Measurements from ENCODE around the gene ISLR. TPM values are rescaled to one million over a fixed set of nuclear protein-coding genes. Genes with fewer than 3 reads are reported as not detected.

ISLR gene
- total RNA-seq, 1 experiment from 2014 or later = not detected

DNA sequence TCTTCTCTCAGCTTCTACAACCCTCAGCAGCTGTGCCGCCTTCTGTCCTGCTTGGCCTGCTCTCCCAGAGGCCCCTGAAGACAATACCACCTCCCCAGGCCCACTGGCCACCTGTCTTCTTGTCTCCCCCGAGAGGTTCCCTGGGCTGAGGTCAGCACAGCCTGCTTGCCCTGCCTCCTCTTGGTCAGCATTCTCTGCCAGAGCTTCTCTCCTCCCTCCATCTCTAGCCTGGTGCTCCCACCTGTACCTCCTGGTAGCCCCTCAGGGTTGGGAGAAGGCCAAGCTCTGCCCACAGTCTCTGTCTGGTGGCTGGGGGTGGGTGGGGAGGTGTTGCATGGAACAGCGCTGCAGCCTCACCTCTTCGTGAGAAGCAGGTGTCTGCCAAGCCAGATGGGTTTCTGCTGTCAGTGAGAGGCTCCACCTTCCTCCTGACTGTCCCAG is 5.6 kb upstream of the ISLR start:
- intact Hi-C loops (cut with micrococcal nuclease) = no loop called here
- Histone ChIP-seq H3K9me3 (ENCODE audit: low read length) (no peaks in the 10 kb centered on the region), H4K20me1 (ENCODE audit: low read length) (no peaks in the 10 kb centered on the region), H3K4me1 (ENCODE audit: insufficient read depth, low read length) (no peaks in the 10 kb centered on the region), H3K79me2 (ENCODE audit: low read length) (no peaks in the 10 kb centered on the region), H3K27me3 (ENCODE audit: low read length) (no peaks in the 10 kb centered on the region), H3K36me3 (ENCODE audit: low read depth, low read length) (no peaks in the 10 kb centered on the region), H3F3A (ENCODE audit: low read length, unreplicated experiment) (no peaks in the 10 kb centered on the region), H3K27ac (ENCODE audit: low read length) (no peak overlapping the region), H2AFZ (ENCODE audit: low read length) (no peak overlapping the region), H3K4me2 (ENCODE audit: low read length) (no peak overlapping the region), H3K4me3 (ENCODE audit: low read length) (no peak overlapping the region), H3K9me2 (replicated peaks; ENCODE audit: low read length) (no peaks in the 10 kb centered on the region), H3K9ac (ENCODE audit: low read length) (no peak overlapping the region)
- ChIA-PET CTCF (no interaction called here), POLR2A (ENCODE audit: unreplicated experiment) (no interaction called here)
- no peak for TF ChIP-seq EZH2 (IDR thresholded peaks at IDR 0.05; ENCODE audit: low read length, unreplicated experiment)
- no peak for TF ChIP-seq EZH2phosphoT487 (IDR thresholded peaks at IDR 0.05; ENCODE audit: borderline replicate concordance, low read length)
- TF ChIP-seq, protein P1, sequence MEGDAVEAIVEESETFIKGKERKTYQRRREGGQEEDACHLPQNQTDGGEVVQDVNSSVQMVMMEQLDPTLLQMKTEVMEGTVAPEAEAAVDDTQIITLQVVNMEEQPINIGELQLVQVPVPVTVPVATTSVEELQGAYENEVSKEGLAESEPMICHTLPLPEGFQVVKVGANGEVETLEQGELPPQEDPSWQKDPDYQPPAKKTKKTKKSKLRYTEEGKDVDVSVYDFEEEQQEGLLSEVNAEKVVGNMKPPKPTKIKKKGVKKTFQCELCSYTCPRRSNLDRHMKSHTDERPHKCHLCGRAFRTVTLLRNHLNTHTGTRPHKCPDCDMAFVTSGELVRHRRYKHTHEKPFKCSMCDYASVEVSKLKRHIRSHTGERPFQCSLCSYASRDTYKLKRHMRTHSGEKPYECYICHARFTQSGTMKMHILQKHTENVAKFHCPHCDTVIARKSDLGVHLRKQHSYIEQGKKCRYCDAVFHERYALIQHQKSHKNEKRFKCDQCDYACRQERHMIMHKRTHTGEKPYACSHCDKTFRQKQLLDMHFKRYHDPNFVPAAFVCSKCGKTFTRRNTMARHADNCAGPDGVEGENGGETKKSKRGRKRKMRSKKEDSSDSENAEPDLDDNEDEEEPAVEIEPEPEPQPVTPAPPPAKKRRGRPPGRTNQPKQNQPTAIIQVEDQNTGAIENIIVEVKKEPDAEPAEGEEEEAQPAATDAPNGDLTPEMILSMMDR (conservative IDR thresholded peaks at IDR 0.05; ENCODE audit: low read depth, low read length) = no peak
- ATAC-seq (no peak), DNase-seq (no peak)
- no TSS peak for BruUV-seq (replicated peaks)

DNA sequence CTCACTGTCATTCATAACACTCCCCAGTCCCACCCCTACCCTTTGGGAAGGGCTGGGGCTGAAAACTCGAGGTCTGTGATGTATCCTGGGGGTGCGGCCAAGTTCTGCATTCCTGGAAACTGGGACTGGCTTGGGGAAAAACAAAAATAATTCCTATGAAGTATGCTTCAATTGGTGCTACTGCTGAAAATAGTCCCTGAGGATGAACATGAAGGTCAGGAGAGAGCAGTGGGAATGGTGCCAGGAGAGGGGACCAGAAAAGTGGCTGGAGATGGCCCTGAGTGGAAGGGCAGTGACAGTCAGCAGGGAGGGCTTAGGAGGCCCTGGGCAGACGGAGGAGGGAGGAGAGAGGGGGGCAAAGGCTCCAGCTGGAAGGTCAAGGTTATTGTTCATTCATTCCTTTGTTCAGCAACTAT is 4.8 kb upstream of the ISLR start:
- Histone ChIP-seq H3K4me3 (ENCODE audit: low read length) (no peak overlapping the region), H3F3A (ENCODE audit: low read length, unreplicated experiment) (no peaks in the 10 kb centered on the region), H3K9me2 (replicated peaks; ENCODE audit: low read length) (no peaks in the 10 kb centered on the region), H3K36me3 (ENCODE audit: low read depth, low read length) (no peaks in the 10 kb centered on the region), H3K79me2 (ENCODE audit: low read length) (no peaks in the 10 kb centered on the region), H3K27me3 (ENCODE audit: low read length) (no peaks in the 10 kb centered on the region), H2AFZ (ENCODE audit: low read length) (no peak overlapping the region), H3K27ac (ENCODE audit: low read length) (no peak overlapping the region), H4K20me1 (ENCODE audit: low read length) (no peaks in the 10 kb centered on the region), H3K9ac (ENCODE audit: low read length) (no peak overlapping the region), H3K9me3 (ENCODE audit: low read length) (no peaks in the 10 kb centered on the region), H3K4me2 (ENCODE audit: low read length) (no peak overlapping the region), H3K4me1 (ENCODE audit: insufficient read depth, low read length) (no peaks in the 10 kb centered on the region)
- TF ChIP-seq EZH2phosphoT487 (IDR thresholded peaks at IDR 0.05; ENCODE audit: borderline replicate concordance, low read length) (no peak), EZH2 (IDR thresholded peaks at IDR 0.05; ENCODE audit: low read length, unreplicated experiment) (no peak)
- TF ChIP-seq, protein P1 (conservative IDR thresholded peaks at IDR 0.05; ENCODE audit: low read depth, low read length) = no peak
- POLR2A ChIA-PET (ENCODE audit: unreplicated experiment) = no interaction called here
- CTCF ChIA-PET = no interaction called here
- no TSS peak for BruUV-seq (replicated peaks)
- ATAC-seq (no peak), DNase-seq (no peak)
- intact Hi-C loops (cut with micrococcal nuclease) = no loop called here

DNA sequence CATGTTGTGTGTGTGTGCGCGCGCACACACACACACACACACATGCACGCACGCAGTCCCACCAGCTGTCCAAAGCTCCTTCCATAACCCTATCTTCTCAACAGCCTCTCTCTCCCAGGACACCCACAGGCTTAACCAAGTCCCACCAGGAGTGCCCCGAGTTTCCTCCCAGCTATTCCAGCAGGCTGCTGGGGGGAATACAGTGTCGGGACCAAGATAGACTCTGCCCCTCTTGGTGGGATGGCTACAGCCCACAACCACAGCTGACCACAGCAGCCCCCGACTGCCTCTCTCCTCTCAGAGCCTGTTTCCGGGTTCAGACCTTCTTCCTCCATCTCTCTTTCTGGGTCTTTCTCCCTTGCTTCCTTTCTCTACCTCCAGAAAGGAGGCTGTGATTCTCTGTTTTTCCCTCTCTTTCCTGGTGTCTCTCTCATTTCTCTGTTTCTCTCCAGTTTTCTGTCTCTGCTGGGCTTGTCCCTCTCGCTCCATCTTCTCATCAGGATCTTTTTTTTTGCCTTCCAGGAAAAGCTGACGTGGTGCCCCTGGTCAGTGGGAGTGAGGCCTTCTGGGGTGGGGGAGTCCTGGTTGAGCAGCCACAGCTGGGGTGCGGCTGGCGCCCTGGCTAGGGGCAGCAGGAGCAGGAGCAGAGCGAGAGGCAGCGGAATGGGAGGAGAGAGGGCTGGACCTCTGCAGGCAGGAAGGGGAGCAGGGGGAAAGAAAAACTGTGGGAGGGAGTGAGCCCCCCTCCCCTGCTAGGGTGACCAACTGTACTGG is 3.3 kb upstream of the ISLR start:
- no TSS peak for BruUV-seq (replicated peaks)
- CTCF ChIA-PET = no interaction called here
- intact Hi-C loops (cut with micrococcal nuclease) = no loop called here

More for the DNA sequence above, 3.3 kb upstream of the ISLR start:
- Histone ChIP-seq H3K9ac (ENCODE audit: low read length) (no peak overlapping the region), H3K4me2 (ENCODE audit: low read length) (no peak overlapping the region), H3K27me3 (ENCODE audit: low read length) (no peaks in the 10 kb centered on the region), H3K9me2 (replicated peaks; ENCODE audit: low read length) (no peaks in the 10 kb centered on the region), H3F3A (ENCODE audit: low read length, unreplicated experiment) (no peaks in the 10 kb centered on the region), H3K79me2 (ENCODE audit: low read length) (no peaks in the 10 kb centered on the region), H3K27ac (ENCODE audit: low read length) (no peak overlapping the region), H3K9me3 (ENCODE audit: low read length) (no peaks in the 10 kb centered on the region), H3K36me3 (ENCODE audit: low read depth, low read length) (no peaks in the 10 kb centered on the region), H3K4me3 (ENCODE audit: low read length) (no peak overlapping the region), H4K20me1 (ENCODE audit: low read length) (no peaks in the 10 kb centered on the region), H2AFZ (ENCODE audit: low read length) (no peak overlapping the region), H3K4me1 (ENCODE audit: insufficient read depth, low read length) (no peaks in the 10 kb centered on the region)
- ATAC-seq (no peak), DNase-seq (no peak)
- TF ChIP-seq, protein P1 (conservative IDR thresholded peaks at IDR 0.05; ENCODE audit: low read depth, low read length) = no peak
- TF ChIP-seq EZH2phosphoT487 (IDR thresholded peaks at IDR 0.05; ENCODE audit: borderline replicate concordance, low read length) = no peak
- no peak for TF ChIP-seq EZH2 (IDR thresholded peaks at IDR 0.05; ENCODE audit: low read length, unreplicated experiment)
- POLR2A ChIA-PET (ENCODE audit: unreplicated experiment) = no interaction called here
